Stimulated activated CD8-positive, alpha-beta memory T cell treated with anti-CD3 and anti-CD28 coated beads, Interleukin-15, amount 100 ng/mL, for 24 hours (primary cell): ENCODE results near the gene KIAA1671.

Source experiments
- DNase-seq: peaks from one replicate; pipeline ENCODE4 v3.0.0-alpha.2; 2020; ENCODE audit warnings: low read depth

Gene KIAA1671

DNA sequence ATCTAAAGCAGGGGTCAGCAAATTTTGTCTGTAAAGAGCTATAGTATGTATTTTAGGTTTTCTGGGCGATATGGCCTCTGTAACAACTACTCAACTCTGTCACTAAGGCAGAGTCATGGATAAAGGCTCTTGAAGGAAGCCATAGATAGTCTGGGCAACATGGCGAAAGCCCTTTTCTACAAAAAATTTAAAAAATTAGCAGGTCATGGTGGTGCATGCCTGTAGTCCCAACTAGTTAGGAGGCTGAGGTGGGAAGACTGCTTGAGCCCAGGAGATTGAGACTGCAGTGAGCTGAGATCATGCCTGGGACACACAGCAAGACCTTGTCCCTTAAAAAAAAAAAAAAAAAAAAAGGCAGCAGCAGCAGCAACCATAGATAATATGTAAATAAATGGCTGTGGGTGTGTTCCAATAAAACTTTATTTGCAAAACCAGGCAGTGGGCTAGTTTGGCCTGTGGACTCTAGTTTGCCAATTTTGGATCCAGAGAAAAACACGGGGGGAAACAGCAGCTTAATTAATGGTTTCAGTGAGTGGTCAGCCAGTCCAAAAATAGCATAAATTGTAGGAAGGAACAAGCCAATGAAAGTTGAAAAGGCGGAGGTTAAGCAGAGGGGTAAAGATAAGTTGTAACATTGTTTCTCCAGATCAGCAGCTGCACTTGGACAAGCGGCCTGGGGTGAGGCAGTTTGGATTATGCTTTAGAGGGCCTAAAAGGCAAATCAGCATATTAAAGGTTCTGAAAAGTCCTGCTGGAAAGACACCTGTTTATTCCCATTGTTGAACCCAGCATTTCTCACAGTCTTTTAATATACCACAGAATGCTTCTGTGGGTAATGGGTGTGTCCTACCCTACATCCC, 62.6 kb downstream of the KIAA1671 start:
- no peak for DNase-seq

DNA sequence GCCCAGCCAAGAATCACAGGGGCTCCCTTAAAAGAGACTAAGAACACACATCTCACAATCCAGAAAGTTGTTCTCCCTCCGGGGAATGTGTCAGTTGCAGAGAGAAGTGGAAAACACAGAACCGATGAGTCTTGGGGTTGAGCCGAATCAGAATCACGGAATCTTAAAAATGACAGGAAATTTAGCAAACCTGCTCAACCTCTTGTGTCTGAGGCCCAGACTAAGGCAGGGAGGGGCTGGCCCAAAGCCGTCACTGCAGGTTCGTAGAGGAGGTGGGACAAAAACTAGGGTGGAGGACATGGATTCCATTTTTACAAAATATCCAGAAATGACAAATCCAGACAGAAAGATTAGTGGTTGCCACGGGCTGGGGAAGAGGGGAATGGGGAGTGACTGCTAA, 63.8 kb downstream of the KIAA1671 start:
- no peak for DNase-seq

DNA sequence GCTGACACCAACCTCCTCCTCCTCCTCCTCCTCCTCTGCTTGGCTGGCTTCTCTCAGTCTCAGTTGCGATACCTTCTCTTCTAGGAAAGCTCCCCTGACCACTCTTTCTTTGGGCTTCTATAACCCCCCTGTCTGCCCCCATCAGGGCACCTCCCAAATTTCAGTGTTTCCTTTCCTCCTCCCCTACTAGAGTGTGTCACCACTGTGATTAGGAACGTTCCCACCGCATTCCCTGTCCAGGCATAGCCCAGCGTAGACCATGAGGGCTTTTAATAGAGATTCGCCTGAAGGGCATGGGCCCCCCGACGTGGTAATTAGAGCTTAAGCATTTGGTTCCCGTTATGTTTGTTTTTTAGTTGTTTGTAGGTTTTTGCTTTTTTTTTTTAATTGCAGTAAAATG, 65.5 kb downstream of the KIAA1671 start:
- DNase-seq = no peak

- DNase-seq = no peak
Observed at GRCh38 chr22:25019427-25020184, 67.1 kb downstream of the KIAA1671 start.

DNA sequence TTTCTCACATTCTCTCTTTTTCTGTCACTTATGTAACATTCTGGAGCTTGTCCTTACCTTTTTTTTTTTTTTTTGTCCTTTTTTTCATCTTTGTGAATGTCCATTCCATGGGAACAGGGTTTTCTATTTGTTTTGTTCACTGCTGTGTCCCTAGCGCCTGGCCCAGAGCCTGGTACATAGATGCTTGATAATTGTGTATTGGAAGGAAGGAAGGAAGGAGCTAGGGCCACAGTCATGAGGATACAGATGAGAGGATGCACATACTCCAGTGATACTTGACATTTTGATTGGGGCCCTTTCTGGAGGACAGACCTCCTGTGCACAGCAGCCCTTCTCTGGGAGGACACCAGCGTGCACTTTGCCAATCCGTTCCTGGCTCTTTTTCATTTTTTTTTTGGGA, 68.9 kb downstream of the KIAA1671 start:
- no peak for DNase-seq

DNA sequence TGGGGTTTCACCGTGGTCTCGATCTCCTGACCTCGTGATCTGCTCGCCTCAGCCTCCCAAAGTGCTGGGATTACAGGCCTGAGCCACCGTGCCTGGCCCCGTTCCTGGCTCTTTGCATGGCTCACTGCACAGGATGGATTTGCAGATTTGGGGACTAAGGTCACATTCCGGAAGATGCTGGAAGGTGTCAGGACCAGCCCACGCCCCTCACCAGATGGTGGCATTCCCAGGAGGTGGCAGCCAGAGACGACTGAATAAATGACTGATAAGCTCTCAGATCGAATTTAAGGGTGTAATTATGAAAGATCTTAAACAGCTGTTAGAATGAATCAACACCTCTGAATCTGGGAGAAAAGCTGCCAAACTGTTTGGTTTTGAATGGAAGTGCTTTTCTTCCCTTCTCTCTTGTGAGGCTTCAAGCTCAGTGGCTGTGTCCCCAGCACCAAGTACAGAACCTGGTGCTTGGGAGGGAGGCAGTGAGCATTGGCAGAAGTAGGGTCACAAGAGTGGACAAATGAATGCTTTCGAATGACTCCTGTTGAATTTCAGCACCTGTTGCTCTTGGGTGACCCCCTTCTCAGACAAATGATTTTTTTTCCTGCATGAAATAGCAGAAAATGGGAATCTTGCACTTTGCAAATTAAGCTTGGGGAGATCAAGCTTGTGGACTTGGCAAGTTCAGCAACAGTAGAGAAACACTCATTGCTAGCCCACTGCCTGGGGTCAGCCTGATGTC, 69.6 kb downstream of the KIAA1671 start:
- no peak for DNase-seq

- no peak for DNase-seq
Observed at GRCh38 chr22:25023879-25024278, 71.4 kb downstream of the KIAA1671 start.

DNA sequence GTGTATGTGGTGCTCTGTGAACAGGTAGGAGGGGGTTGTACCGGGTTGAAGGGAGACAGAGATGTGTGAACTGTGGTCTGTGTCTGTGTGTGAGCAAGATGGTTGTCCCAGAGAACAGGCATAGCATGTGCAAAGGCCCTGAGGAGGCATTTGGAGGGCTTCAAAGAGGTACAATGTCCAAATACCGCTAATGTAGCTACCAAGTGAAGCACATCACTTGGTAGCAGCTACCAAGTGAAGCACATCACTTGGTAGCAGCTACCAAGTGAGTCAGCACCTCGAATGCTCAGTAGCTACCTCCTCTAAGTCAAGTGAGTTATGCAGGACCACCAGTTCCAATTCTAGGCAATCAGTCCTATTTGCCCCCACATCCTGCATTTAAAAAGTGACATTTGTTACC, 72.4 kb downstream of the KIAA1671 start:
- DNase-seq = no peak

DNA sequence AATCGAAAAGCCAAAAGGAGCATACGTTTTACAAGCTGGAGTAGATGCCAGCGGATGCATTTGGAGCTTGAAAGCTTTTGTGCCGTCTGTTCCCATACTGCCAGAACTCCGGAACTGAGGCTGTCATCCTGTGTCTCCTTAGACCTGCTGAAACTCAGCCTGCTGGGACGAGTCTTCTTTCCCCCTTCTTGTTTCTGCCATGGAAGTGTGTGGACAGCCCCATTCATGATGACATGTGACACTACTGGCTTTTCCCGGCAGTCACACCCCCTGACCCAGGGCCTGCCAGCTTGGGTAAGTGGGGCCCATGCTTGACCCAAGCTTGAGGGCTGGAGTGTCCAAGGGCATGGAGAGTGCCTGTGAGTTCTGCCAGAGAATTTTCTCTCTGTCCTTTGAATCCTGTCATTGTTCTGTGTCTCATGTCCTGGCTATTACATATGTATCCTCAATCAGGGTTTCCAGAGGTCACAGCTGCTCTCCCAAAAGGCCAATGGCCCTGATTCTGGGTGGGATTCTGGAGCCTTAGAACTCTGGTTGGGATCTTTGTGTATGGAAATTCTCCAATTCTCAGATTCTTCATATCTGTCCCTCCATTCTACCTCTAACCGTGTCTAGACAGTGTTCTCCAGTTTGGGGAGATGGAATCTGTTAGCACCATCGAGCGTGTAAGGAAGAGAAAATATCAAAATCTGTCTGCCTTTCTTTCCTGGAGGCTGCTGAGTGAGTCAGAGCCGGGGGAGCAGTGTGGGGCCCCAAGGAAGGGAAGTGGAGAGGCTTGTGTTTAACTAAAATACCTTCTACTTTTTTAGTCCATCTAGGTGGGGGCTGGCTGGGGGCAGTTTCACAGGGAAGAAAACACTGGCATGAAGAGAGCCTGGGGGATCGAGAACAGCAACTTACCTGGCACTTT, 73.2 kb downstream of the KIAA1671 start:
- DNase-seq = no peak

- no peak for DNase-seq
Observed at GRCh38 chr22:25027043-25027906, 74.8 kb downstream of the KIAA1671 start.

- no peak for DNase-seq
Observed at GRCh38 chr22:25027959-25028840, 75.7 kb downstream of the KIAA1671 start.

DNA sequence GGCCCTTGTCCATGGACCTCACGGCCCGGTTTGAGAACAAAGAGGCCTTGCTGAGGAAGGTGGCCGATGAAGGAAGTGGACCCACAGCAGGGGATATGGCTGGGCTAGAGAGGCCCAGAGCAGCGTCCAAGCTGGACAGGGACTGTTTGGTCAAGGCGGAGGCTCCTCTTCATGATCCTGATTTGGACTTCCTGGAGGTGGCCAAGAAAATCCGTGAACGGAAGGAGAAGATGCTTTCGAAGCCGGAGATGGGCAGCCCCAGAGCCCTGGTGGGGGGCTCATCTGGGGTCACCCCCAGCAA, 76.3 kb downstream of the KIAA1671 start:
- DNase-seq = no peak

GRCh38 chr22:25029181-25029580, 76.7 kb downstream of the KIAA1671 start:
- no peak for DNase-seq

DNA sequence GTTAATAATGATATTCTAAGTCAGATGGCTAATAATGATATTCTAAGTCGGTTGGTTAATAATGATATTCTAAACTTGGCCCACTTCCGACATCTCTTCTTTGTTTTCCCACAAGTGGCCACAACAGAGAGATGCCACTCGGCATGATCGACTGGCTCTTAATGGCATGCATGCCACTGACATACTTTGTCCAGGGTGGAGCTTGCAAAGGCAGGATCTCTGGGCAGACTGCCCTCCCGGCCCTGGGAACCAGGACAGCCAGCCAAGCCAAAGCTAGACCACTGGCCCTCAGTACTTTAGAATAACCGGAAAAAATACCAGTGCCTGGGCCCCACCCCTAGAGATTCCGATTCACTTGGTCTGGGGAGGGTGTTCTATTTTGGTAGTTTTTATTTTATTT, 78.1 kb downstream of the KIAA1671 start:
- no peak for DNase-seq

DNA sequence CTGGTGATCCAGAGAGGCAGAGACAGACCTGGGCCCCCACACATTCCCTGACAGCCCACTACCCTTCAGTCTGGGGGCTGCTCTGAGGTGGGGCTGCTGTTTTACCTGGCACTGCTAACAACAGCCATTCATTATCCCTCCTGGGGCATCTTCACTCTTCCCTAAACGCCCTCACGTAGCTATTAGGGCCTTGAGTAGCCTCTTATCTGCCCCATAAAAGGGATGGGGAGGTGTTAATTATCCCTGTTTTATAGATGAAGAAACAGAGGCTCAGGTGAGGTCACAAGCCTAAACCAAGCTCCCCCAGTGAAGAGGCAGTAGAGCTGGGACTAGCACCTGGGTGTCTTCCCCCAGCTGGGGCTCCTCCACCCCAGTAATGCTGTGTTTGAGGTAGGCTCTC, 79.5 kb downstream of the KIAA1671 start:
- no peak for DNase-seq

DNA sequence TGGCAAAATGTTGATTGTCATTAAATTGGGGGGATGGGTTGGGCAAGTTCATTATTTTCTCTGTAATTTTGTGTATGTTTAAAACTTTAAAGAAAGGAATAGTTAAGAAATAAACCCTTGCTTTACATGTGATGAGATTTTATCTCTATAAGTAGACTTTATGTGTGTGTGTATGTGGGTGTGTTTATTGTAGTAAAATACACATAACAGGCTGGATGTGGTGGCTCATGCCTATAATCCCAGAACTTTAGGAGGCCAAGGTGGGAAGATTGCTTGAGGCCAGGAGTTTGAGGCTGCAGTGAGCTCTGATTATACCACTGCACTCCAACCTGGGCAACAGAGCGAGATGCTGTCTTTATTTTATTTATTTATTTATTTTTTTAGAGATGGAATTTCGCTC, 83.2 kb downstream of the KIAA1671 start:
- DNase-seq = no peak

- DNase-seq = no peak
Observed at GRCh38 chr22:25038239-25038638, 85.7 kb downstream of the KIAA1671 start.

GRCh38 chr22:25038771-25039170, 86.3 kb downstream of the KIAA1671 start:
- DNase-seq = no peak

GRCh38 chr22:25039255-25039654, 86.7 kb downstream of the KIAA1671 start:
- no peak for DNase-seq

DNA sequence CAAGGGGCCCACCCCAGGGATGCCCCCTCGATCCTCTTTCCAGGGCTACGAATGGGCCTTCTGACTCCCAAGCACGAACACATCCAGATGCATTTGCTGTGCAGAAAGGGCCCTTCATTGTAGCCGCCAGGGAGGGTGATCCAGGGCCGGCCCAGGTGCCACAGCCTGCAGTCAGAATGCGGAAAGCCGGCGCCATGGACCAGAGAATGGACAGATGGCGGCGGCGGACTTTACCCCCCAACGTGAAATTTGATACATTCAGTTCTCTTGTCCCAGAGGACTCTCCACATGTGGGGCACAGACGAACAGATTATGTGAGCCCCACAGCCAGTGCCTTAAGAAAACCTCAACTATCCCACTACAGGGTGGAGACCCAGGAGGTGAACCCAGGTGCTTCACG, 87.2 kb downstream of the KIAA1671 start:
- no peak for DNase-seq
